Renal cortex interstitium (tissue), 11 donors: ENCODE data around the gene CCL25. TPM values are rescaled to one million over a fixed set of nuclear protein-coding genes. Genes with fewer than 3 reads are reported as not detected.
A peak's percentile ranks its signal among the peaks of the same experiment; 100 is the strongest.

Source experiments
- DNase-seq, 11 donors: peaks; one replicate each; pipeline ENCODE4 v3.0.0-alpha.2; 2013; ENCODE audit warnings: low read depth in 9 of 11, low spot score in 4 of 11; ENCODE audit errors: extremely low read depth in 1 of 11
- polyA plus RNA-seq, 3 donors: library from polyadenylated mRNA; unstranded; fragments of 120-200 nt; gene quantifications; one replicate each; pipeline ENCODE4 v1.2.1, GENCODE V29; 2013; ENCODE audit not compliant: insufficient read length in 3 of 3

The CCL25 gene
- polyA plus RNA-seq, 3 donors = 0.26 to 0.64 (median 0.42) TPM

DNA sequence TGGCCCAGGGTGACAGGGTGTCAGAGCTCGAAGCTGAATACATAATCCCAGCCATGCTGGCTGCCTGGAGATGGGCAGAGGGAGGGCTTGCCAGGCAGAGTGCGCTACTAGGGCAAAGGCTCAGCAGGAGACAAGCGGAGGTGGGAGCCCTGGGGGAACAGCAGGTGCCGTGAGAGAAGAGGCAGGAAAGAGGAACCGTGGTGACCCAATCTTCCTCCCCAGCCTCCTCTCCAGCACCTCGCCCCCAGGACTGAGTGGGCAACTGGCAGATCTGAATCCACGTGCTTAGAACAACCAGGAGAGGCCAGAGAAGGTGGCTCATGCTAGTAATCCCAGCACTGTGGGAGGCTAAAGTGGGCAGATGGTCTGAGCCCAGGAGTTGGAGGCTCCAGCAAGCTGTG is 11.0 kb upstream of the CCL25 start:
- DNase-seq = no peak

DNA sequence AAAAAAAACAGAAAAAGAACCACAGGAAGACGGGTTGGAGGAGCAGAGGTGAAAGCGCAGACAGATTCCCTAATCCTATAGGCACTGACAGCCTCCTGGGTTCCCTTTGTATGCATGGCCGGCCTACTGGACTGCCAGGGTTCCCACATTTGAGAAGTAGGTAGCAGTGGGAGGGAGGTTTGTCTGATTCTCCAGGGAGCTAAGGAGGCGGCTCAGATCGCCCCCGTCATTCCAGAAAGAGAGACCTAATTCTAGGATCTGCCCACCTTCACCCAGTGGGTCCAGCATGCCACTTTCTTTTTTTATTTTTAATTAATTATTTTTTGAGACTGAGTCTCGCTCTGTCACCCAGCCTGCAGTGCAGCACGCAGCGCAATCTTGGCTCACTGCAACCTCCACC is 9.7 kb upstream of the CCL25 start:
- DNase-seq = no peak

DNA sequence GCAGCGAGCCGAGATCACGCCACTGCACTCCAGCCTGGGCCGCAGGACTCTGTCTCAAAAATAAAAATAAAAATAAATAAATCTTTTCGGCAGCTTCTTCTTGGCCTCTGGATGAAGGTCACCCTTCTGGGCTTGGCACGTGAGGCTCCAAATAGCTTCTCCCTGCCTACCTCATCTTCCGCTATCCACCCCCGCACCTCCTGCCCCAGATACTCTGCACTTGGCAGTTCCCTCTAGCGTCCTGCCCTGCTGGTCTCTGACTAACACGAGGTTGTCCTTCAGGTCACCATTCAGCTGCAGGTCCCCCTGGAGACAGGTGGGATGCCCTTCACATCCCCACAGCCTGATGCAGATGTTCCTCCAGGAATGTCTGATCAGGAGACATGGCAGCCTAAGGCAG is 8.5 kb upstream of the CCL25 start:
- no peak for DNase-seq

DNA sequence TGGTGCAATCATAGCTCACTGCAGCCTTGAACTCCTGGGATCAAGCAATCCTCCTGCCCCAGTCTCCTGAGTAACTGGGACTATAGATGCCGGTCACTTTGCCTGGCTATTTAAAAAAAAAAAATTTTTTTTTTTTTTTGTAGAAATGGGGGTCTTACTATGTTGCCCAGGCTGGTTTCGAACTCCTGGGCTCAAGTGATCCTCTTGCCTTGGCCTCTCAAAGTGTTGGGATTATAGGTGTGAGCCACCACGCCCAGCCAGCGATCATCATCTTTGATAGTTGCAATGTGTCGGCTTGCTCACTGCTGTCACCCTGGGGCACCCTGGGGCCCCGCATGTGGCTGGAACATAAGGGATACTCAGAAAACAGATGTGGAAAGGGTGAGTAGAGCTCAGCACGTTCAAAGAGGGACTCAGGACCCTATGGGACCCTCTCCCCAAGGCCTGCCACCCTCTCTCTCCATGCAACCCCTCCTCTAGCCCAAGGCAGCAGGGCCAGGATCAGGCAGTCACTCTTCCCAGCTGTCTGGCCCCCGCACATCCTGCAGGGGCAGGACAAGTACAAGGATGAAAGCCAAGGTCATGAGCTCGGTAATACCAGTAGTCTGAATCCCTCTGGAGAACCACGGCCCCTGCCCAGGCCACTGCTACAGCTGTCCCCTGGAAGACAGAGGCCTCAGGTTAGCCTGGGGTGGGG is 6.5 kb upstream of the CCL25 start:
- DNase-seq = no peak

DNA sequence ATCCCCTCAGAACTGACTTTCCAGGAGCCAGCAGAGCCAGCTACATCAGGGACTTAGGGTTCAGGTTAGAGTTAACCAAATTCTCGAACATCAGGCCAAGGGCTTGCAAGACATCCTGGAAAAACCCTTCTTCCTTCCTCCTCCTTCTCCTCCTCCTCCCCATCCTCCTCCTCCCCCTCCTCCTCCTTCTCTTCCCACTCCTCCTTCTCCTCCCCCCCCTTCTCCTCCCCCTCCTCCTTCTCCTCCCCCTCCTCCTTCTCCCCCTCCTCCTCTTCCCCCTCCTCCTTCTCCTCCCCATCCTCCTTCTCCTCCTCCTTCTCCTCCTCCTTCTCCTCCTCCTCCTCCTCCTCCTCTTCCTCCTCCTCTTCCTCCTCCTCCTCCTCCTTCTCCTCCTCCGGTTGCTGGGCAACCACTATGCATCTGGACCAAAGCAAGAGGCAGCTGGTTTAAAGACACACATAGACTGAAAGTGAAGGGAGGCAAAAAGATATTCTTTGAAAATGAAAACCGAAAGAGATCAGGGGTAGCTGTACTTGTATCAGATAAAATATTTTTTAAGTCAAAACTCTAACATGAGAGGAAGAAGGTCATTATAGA is 5.9 kb upstream of the CCL25 start:
- DNase-seq = no peak

DNA sequence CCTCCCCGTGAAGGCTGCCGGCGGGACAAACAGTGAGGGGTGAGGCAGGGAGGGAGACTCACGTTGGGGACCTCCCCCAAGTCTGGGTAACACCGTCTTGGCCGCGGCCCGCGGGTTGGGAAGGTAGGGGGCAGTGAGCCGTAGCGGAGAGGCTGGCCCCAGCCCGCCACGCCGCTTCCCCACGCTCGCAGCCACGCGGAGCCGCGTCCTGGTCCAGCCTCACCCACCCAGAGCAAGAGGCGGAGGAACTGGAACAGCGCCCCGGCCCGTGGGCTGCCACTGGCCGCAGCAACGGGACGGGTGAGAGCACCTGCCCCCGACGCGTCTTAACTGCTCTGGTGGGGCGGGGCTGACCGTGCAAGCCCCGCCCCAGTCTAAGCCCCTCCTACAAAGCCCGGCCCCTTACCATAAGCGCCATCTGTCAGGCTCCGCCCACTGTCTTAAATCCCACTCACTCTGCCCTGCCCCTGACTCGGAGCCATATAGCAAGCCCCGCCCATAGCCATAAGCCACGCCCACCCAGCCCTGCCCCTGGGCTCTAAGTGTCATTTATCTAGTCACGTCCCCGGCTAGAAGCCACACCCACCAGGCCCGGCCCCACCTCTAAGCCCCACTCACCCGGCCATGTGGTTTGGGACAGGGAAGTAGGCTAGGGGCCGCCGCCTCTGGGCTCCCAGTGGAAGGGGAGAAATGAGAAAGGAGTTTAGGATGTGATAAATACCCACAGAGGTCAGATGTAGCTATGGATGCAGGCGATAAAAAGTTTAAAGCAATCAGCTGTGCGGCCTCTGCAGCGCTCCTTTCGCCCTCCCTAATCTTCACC is 2.1 kb upstream of the CCL25 start:
- DNase-seq = peak in 10 of 11 donors; percentile 66 to 84 (median 75)

DNA sequence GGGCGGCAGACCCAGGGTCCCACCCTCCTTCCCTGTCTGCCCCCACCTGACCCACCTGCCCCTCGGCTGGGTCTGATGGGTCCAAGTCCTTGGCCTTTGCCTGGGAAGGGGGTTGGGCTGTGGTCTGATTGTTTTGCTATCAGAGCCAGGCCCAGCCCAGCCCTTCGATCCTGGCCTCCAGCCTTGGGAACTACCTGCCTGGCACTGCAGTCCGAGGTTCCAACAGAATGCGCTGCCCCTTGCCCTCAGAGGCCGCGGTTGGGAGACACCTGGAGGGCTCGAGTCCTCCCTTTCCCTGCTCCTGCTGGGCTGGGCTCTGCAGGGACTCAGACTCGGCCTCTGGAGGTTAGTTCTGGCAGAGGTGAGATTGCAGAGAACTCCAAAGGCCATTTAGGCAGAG is 1.6 kb downstream of the CCL25 start:
- DNase-seq = no peak

DNA sequence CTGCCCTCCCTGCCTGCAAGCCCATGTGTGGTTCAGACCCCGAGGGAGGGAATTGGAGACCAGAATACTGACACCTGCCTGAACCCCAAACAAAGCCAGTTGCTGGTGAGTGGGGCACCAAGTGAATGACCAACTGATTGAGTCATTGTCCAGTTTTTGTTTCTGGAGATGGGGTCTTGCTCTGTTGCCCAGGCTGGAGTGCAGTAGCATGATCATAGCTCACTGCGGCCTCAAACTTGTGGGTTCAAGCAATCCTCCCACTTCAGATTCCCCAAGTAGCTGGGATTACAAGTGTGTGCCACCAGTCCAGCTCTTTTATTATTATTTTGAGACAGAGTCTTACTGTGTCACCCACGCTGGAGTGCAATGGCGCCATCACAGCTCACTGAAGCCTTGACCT is 4.0 kb downstream of the CCL25 start:
- DNase-seq = no peak

DNA sequence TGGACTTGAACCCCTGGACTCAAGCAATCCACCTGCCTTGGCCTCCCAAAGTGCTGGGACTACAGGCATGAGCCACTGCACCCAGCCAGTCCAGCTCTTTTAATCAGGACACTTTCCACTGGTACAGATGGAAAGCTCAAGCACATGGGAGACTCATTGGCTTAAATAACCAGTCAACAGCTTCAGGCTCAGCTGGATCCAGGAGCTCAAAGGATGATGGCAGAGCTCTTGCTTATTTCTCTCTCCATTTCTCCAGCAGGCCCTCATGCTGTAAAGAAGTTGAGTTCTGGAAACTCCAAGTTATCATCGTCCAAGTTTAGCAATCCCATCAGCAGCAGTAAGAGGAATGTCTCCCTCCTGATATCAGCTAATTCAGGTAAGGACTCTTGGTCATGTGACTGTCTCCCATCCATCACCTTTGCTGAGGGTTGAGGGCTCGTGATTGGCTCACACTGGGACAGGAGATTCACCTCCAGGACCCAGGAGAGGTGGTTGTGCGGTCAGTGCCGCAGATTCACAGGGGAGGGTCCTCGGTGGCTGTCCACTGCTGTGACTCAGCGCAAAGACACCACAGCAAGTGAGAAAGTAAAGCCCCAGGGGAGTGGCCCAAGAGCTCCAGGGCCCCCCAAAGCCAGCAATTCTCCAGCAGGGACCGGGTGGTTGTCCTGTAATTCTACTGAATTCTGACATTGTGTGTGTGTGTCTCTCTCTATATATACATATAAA is 5.1 kb downstream of the CCL25 start:
- DNase-seq = no peak

DNA sequence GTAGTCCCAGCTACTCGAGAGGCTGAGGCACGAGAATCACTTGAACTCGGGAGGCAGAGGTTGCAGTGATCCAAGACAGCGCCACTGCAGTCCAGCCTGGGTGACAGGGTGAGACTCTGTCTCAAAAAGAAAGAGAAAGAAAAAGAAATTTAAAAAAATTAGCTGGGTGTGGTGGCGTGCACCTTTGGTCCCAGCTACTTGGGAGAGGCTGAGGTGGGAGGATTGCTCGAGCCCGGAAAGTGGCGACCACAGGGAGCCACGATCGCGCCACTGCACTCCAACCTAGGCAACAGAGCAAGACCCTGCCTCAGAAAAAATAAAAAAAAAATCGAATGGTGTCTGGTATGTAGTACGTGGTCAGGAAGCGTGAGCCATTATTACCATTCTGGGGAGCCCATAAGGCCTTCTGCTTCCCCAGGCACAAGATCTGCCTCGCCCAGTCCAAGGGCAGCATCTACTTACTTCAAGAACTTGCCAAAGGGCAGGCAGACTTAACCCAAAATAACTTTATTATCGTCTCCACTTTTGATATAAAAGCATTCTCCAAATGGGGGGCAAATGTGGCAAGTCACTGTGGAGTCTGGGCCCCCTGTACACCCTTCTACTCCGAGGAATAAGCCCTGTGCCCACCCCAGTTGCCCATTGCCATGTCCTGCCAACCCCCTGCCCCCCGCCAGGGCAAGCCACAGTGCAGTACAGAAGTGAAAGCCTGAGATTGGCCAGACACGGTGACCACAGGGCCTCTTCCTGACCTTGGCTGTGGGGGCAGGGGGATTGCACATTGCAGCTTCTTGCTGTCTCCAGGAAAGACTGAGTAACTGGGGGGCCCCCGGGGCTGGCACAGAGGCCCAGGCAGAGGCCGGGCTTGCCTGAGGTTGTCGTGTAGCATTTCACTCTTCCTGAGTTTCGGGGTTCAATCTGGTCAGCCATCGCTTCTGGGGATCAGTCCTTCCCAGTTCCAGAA is 12.6 kb downstream of the CCL25 start:
- DNase-seq = no peak

DNA sequence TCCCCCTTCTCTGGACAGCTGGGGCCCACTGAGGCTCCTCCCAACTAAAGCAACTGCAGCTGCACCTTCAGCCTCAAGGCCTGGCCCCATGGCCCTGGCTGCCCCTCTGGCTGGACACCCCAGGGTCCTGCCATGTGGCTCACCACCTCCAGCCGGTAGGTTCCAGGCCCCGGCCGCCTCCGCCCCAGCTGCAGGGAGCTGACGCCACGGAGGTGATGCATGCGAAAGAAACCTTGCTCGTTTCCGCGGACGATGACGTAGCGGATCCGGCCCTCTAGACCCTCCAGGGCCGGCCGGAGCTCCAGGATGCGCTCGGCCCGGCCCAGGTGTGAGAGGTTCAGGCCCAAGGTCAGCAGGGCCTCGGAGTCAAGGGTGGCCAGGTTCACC is 13.3 kb downstream of the CCL25 start:
- no peak for DNase-seq

DNA sequence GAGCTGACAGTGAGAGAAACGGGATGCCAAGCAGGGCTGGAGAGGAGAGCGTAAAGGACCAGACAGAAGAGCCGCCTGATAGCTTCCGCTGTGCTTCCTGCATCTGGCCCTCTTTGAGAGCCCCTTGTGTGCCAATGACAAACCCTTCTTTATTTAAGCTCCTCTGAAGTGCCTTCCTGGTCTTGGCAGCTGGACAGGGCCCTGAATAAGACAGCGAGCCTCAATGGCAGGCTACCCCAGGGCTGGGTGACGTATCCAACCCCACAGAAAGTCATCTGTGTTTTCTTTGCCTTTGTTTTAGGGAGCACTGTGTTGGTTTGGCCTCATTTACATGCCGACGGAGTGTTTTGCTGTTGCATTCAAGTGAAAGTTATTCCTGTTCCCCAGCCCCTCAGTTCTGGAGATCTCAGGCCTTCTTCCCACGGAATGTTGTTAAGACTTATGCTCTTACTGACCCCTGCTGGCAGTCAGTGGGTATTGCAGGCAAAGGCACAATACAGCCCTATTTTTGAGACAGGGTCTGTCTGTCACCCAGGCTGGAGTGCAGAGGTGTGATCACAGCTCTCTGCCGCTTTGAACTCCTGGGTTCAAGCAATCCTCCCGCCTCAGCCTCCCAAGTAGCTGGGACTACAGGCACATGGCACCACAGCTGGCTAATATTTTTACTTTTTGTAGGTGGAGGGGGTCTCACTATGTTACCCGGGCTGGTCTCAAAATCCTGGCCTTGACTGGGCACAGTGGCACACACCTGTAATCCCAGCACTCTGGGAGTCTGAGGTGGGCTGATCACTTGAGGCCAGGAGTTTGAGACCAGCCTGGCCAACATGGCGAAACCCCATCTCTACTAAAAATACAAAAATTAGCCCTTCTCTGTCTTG is 16.8 kb downstream of the CCL25 start:
- no peak for DNase-seq

DNA sequence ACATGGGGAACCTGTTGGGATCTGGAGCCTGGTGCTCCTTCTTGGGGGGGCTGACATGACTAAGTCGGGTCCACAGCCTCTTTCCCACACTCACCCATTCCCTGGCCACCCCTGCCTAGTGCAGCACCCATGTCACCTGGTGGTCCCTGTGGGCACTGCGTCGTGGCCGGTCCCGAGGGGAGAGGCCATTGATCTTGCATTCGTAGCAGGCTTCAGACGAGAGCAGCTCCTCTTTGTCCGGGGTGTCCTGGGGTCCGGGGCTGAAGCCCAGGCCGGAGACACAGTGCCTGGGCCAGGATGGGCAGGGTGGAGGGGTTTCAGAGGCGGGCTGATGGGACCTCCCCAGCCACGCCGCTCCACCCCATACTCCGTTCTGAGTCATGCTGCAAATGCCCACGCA is 19.4 kb downstream of the CCL25 start:
- DNase-seq = no peak

DNA sequence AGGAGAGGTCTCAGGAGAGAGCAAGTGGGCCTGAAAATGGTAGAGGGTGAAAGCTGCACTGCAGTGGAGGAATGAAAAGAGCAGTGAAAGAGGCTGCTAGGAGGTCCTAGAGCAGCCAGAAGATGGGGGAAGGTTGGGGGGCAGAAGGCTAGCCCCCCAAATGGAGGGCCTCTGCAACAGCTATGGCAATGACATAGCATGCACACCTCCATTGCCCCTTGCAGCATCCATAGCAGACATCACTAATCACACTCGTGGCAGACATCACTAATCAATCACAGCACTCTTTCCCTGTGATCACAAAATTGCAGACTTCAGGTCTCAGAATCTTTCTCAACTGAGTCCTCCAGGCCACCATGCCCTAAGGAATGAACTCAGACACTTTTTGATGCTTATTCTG is 21.9 kb downstream of the CCL25 start:
- DNase-seq = no peak

DNA sequence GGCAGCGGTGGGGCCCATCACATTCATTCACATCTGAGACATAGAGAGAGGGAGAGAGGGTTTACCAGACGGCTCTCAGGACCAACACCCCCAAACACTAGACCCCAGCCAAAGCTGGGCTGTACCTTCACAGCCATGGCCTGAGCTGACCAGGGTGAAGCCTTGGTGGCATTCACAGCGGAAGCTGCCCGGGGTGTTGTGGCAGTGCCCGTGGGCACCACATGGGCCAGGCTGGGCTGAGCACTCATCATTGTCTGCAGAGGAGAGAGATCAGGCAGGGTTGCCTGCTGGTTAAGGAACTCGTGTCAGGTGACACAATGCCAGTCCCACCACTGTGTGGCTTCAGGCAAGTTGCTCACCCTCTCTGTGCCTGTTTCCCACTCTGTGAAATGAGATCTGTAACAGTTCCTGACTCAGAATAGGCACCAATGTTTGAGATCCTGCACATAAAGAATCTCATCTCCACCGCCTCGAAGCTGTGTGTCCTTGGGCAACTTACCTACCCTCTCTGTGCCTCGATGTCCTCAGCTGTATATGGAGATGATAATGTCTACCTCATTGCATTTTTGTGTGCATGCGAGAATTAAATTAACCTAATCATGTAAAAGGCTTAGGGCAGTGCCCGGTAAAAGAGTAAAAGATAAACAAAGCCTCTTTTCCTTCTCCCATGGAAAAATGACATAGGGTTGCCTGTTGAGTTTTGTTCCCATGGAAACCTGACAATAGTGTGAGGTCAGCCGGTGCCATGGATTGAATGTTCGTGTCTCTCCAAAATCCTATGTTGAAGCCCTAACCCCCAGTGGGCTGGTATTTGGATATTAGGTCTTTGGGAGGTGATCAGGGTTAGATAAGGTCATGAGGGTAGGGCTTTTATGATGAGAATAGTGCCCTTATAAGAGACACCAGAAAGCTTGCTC is 22.9 kb downstream of the CCL25 start:
- DNase-seq = no peak

DNA sequence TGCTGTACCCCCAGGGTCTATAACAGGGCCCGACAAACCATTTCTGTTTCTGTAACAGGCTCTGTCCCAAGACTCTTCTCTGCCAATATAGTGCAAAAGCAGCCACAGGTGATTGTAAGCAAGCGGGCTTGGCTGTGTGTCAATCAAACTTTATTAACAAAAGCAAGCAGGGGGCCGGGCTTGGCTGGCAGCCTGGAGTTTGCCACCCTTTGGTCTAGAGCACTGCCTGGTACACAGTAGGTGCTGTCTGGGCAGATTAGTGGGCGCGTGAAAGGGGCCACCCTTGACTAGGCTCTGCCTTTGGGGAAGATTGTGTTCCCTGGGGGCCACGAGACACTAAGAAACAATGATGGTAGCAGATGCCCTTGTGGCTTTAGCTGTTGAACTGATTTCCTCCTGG is 27.4 kb downstream of the CCL25 start:
- DNase-seq = no peak

DNA sequence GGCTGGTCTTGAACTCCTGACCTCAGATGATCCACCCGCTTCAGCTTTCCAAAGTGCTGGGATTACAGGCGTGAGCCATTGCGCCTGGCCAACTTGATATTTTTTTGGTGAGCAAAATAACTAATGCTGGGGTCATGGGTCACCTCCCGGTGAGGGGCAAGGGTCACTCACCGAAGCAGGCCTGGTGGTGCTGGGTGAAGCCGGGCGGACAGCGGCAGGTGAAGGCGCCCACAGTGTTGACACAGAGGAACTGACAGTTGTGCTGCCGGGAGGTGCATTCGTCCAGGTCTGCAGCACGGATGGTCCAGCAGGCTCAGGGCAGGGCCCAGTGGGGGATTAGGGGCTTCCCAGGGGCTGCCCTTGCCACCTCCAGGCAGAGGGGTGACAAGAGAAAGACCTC is 28.3 kb downstream of the CCL25 start:
- no peak for DNase-seq
